ENCODE data around the gene ZFHX3. TPM values are rescaled to one million over a fixed set of nuclear protein-coding genes. Genes with fewer than 3 reads are reported as not detected.

The ZFHX3 gene
- total RNA-seq, 2 experiments from 2014 or later: 0.21 to 0.68 TPM

GRCh38 chr16:73037845-73038570 is 9.9 kb downstream of the ZFHX3 start:
- Mint-ChIP-seq H3K27me3 (peaks cover 20% of the 10 kb centered on the region), H3K36me3 (no peaks in the 10 kb centered on the region), H3K4me3 (no peak overlapping the region), H3K27ac (no peak overlapping the region), H3K4me1 (ENCODE audit: low read depth) (no peaks in the 10 kb centered on the region), H3K9me3 (no peaks in the 10 kb centered on the region)
- POLR2A ChIA-PET: no interaction called here
- no peak for DNase-seq
- CTCF ChIA-PET: no interaction called here
- intact Hi-C loops (cut with micrococcal nuclease): no loop called here

- Mint-ChIP-seq H3K27me3 (peaks cover 20% of the 10 kb centered on the region), H3K4me3 (no peak overlapping the region), H3K36me3 (no peaks in the 10 kb centered on the region), H3K27ac (no peak overlapping the region), H3K4me1 (ENCODE audit: low read depth) (no peaks in the 10 kb centered on the region), H3K9me3 (no peaks in the 10 kb centered on the region)
- intact Hi-C loops (cut with micrococcal nuclease): no loop called here
- DNase-seq: no peak
- ChIA-PET POLR2A (no interaction called here), CTCF (no interaction called here)
Measured at GRCh38 chr16:73037331-73037745, 10.6 kb downstream of the ZFHX3 start.

GRCh38 chr16:73036074-73036826 is 11.7 kb downstream of the ZFHX3 start:
- ChIA-PET POLR2A (no interaction called here), CTCF (interaction anchor here (1.3 kb wide), 1 partner anchor 204 kb away, joined by 3 read pairs; no protein-coding TSS in a partner anchor)
- intact Hi-C loops (cut with micrococcal nuclease): no loop called here
- H3K9me3 Mint-ChIP-seq: no peaks in the 10 kb centered on the region
- no peaks in the 10 kb centered on the region for H3K36me3 Mint-ChIP-seq
- H3K27me3 Mint-ChIP-seq: peaks cover 20% of the 10 kb centered on the region
- no peak for DNase-seq
- H3K27ac Mint-ChIP-seq: no peak overlapping the region
- no peaks in the 10 kb centered on the region for H3K4me1 Mint-ChIP-seq (ENCODE audit: low read depth)
- H3K4me3 Mint-ChIP-seq: no peak overlapping the region

GRCh38 chr16:73034374-73034773 is 13.6 kb downstream of the ZFHX3 start:
- H3K4me3 Mint-ChIP-seq: no peak overlapping the region
- ChIA-PET CTCF (no interaction called here), POLR2A (no interaction called here)
- peaks cover 20% of the 10 kb centered on the region for H3K27me3 Mint-ChIP-seq
- no peaks in the 10 kb centered on the region for H3K36me3 Mint-ChIP-seq
- H3K27ac Mint-ChIP-seq: no peak overlapping the region
- intact Hi-C loops (cut with micrococcal nuclease): no loop called here
- no peaks in the 10 kb centered on the region for H3K4me1 Mint-ChIP-seq (ENCODE audit: low read depth)
- no peaks in the 10 kb centered on the region for H3K9me3 Mint-ChIP-seq
- no peak for DNase-seq

- Mint-ChIP-seq H3K27ac (no peak overlapping the region), H3K27me3 (peaks cover 20% of the 10 kb centered on the region), H3K9me3 (no peaks in the 10 kb centered on the region), H3K36me3 (no peaks in the 10 kb centered on the region), H3K4me1 (ENCODE audit: low read depth) (no peaks in the 10 kb centered on the region), H3K4me3 (no peak overlapping the region)
- intact Hi-C loops (cut with micrococcal nuclease): no loop called here
- POLR2A ChIA-PET: no interaction called here
- CTCF ChIA-PET: no interaction called here
- no peak for DNase-seq
Measured at GRCh38 chr16:73033271-73033998, 14.5 kb downstream of the ZFHX3 start.

GRCh38 chr16:73032541-73033270 is 15.2 kb downstream of the ZFHX3 start:
- ChIA-PET CTCF (no interaction called here), POLR2A (no interaction called here)
- Mint-ChIP-seq H3K36me3 (no peaks in the 10 kb centered on the region), H3K4me1 (ENCODE audit: low read depth) (no peaks in the 10 kb centered on the region), H3K9me3 (no peaks in the 10 kb centered on the region), H3K27me3 (peaks cover 18% of the 10 kb centered on the region), H3K27ac (no peak overlapping the region), H3K4me3 (no peak overlapping the region)
- intact Hi-C loops (cut with micrococcal nuclease): no loop called here
- no peak for DNase-seq

- Mint-ChIP-seq H3K9me3 (no peaks in the 10 kb centered on the region), H3K36me3 (no peaks in the 10 kb centered on the region), H3K4me3 (no peak overlapping the region), H3K4me1 (ENCODE audit: low read depth) (no peaks in the 10 kb centered on the region), H3K27me3 (peaks cover 12% of the 10 kb centered on the region), H3K27ac (no peak overlapping the region)
- no peak for DNase-seq
- intact Hi-C loops (cut with micrococcal nuclease): no loop called here
- CTCF ChIA-PET: no interaction called here
- POLR2A ChIA-PET: no interaction called here
Measured at GRCh38 chr16:73031984-73032383, 15.9 kb downstream of the ZFHX3 start.

- H3K4me3 Mint-ChIP-seq: no peak overlapping the region
- no peaks in the 10 kb centered on the region for H3K4me1 Mint-ChIP-seq (ENCODE audit: low read depth)
- DNase-seq: no peak
- CTCF ChIA-PET: no interaction called here
- no peak overlapping the region for H3K27ac Mint-ChIP-seq
- intact Hi-C loops (cut with micrococcal nuclease): no loop called here
- H3K9me3 Mint-ChIP-seq: no peaks in the 10 kb centered on the region
- no peaks in the 10 kb centered on the region for H3K36me3 Mint-ChIP-seq
- H3K27me3 Mint-ChIP-seq: peaks cover 10% of the 10 kb centered on the region
- POLR2A ChIA-PET: no interaction called here
Measured at GRCh38 chr16:73031155-73031866, 16.6 kb downstream of the ZFHX3 start.

GRCh38 chr16:73028721-73029361 is 19.1 kb downstream of the ZFHX3 start:
- Mint-ChIP-seq H3K27ac (no peak overlapping the region), H3K9me3 (no peaks in the 10 kb centered on the region), H3K27me3 (no peaks in the 10 kb centered on the region), H3K4me3 (no peak overlapping the region), H3K4me1 (ENCODE audit: low read depth) (no peaks in the 10 kb centered on the region), H3K36me3 (no peaks in the 10 kb centered on the region)
- intact Hi-C loops (cut with micrococcal nuclease): no loop called here
- DNase-seq: no peak
- ChIA-PET CTCF (no interaction called here), POLR2A (no interaction called here)

GRCh38 chr16:73028263-73028662 is 19.7 kb downstream of the ZFHX3 start:
- no peak overlapping the region for H3K4me3 Mint-ChIP-seq
- no peaks in the 10 kb centered on the region for H3K9me3 Mint-ChIP-seq
- DNase-seq: no peak
- ChIA-PET CTCF (no interaction called here), POLR2A (no interaction called here)
- no peak overlapping the region for H3K27ac Mint-ChIP-seq
- H3K4me1 Mint-ChIP-seq (ENCODE audit: low read depth): no peaks in the 10 kb centered on the region
- H3K36me3 Mint-ChIP-seq: no peaks in the 10 kb centered on the region
- intact Hi-C loops (cut with micrococcal nuclease): no loop called here
- no peaks in the 10 kb centered on the region for H3K27me3 Mint-ChIP-seq

- no peaks in the 10 kb centered on the region for H3K36me3 Mint-ChIP-seq
- ChIA-PET POLR2A (no interaction called here), CTCF (no interaction called here)
- H3K4me3 Mint-ChIP-seq: no peak overlapping the region
- DNase-seq: no peak
- intact Hi-C loops (cut with micrococcal nuclease): no loop called here
- H3K9me3 Mint-ChIP-seq: no peaks in the 10 kb centered on the region
- no peaks in the 10 kb centered on the region for H3K27me3 Mint-ChIP-seq
- no peaks in the 10 kb centered on the region for H3K4me1 Mint-ChIP-seq (ENCODE audit: low read depth)
- no peak overlapping the region for H3K27ac Mint-ChIP-seq
Measured at GRCh38 chr16:73027685-73028111, 20.2 kb downstream of the ZFHX3 start.
